ENCODE measurements around the gene ATP6V1C2. TPM values are rescaled to one million over a fixed set of nuclear protein-coding genes. Genes with fewer than 3 reads are reported as not detected.
"Not testable (repeated sequence)": the region's sequence is repeated elsewhere in the genome, so short reads cannot be mapped to it uniquely, and the experiment has no call there.

ATP6V1C2 gene
- total RNA-seq, 1 donor from 2014 or later: 1.6 TPM

GRCh38 chr2:10795508-10796046 lies 74.1 kb downstream of the ATP6V1C2 start:
- intact Hi-C loops (cut with DNase I): no loop called here
- DNase-seq (no peak), ATAC-seq (ENCODE audit: poor library complexity) (peak; percentile 68)

- DNase-seq (no peak), ATAC-seq (ENCODE audit: poor library complexity) (no peak)
- intact Hi-C loops (cut with DNase I): no loop called here
Measured at GRCh38 chr2:10796703-10797102, 75.3 kb downstream of the ATP6V1C2 start.

GRCh38 chr2:10798783-10799182 lies 77.4 kb downstream of the ATP6V1C2 start:
- no peak for ATAC-seq (ENCODE audit: poor library complexity)
- intact Hi-C loops (cut with DNase I): no loop called here
- no peak for DNase-seq

- DNase-seq (no peak), ATAC-seq (ENCODE audit: poor library complexity) (no peak)
- intact Hi-C loops (cut with DNase I): no loop called here
Measured at GRCh38 chr2:10800163-10800562, 78.7 kb downstream of the ATP6V1C2 start.

DNA sequence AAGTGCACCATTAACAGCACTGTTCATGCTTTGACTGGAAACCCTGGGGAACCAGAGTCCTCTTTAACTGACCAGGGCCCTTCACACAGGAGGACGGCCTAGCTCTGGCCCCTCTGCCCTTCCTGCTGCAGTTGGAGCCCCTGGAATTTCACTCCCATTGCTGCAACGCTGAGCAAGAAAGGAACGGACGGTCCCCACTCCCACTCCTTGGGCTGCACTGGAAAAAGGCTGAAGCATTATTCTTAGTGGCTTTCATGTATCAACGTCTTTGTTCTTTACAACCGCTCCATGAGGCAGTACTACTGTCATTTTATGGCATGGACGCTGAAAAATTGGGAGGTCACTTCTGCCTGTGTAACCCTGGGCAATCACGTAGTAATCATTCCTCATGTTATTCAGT lies 81.2 kb downstream of the ATP6V1C2 start:
- ATAC-seq (ENCODE audit: poor library complexity) (no peak), DNase-seq (no peak)
- intact Hi-C loops (cut with DNase I): no loop called here

DNA sequence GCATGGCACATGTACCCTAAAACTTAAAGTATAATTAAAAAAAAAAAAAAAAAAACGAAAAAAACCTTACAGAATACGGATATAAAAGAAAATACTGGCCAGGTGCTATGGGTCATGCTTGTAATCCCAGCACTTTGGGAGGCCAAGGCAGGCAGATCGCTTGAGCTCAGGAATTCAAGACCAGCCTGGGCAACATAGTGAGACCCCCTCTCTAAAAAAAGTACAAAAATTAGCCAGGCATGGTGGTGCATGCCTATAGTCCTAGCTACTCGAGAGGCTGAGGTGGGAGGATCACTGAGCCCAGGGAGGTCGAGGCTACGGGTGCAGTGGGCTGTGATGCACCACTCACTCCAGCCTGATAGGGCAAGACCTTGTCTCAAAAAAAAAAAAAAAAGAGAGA lies 84.6 kb downstream of the ATP6V1C2 start:
- DNase-seq; intact Hi-C loops (cut with DNase I); ATAC-seq (ENCODE audit: poor library complexity): not testable (repeated sequence)

- intact Hi-C loops (cut with DNase I): no loop called here
- no peak for ATAC-seq (ENCODE audit: poor library complexity)
- no peak for DNase-seq
Measured at GRCh38 chr2:10806543-10806942, 85.1 kb downstream of the ATP6V1C2 start.

- intact Hi-C loops (cut with DNase I): no loop called here
- no peak for ATAC-seq (ENCODE audit: poor library complexity)
- DNase-seq: no peak
Measured at GRCh38 chr2:10810202-10811161, 89.1 kb downstream of the ATP6V1C2 start.

DNA sequence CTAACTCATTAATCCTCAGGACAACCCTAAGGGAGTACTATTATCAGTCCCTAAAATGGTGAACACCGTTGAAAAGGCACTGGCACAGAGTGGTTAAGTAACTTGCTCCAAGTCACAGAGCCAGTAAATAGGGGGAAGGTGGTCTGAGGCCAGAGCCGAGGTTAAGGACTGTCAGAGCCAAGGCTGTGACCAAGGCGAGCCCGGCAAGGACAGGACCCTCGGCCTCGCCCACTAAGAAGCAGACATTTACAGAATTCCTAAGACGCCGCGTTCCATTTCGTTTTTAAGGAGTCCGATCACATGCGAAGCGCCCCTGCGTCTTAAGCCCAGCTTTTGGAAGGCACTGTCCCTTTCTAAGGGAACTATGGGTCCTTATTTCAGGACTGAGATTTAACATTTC lies 90.1 kb downstream of the ATP6V1C2 start:
- ATAC-seq (ENCODE audit: poor library complexity) (no peak), DNase-seq (no peak)
- intact Hi-C loops (cut with DNase I): no loop called here

DNA sequence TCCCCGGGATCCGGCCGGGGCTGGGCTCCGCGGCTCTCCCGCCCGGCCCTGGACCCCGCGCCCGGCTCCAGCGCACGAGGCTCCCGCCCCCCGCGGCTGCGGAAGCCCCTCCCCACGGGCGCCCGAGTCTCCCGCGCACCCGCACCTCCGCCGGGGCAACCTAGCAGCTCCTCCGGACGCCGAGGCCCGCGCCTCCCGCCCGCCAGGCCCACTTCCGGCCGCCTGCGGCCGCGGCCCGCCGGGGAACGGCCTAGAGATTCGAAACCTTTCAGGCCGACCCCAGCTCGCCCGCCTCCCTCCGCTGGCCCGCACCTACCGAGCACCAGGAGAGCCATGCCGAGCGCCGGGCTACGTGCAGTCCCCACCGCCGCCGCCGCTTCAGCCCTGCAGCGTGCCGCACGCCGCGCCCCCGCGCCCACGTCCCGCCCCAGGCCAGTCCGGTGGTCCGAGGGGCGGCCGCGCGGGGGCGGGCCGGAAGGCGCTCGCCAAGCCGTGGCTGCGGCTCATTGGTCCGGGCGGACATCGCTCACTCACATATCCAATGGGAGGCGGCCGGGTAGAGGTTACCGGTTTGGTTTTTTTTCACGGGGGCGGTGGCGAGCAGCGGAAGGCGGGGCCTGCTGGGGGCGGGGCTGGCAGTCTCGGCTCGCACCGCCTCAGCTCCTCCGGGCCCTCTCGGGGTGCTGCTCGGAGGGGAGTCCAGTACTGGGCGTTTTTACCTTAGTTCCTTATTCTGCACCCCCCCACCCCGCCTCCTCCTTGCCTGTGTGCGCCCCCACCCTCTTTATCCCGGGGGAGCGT lies 91.1 kb downstream of the ATP6V1C2 start, which contains the start of gene PDIA6:
Gene PDIA6, minus strand, starts transcription at position 424 of the 801 bp plus-strand sequence. Its CDS starts 89 bp downstream, at position 335.
- peak; percentile 99 for ATAC-seq (ENCODE audit: poor library complexity)
- DNase-seq: peak; percentile 98
- intact Hi-C loops (cut with DNase I): no loop called here

DNA sequence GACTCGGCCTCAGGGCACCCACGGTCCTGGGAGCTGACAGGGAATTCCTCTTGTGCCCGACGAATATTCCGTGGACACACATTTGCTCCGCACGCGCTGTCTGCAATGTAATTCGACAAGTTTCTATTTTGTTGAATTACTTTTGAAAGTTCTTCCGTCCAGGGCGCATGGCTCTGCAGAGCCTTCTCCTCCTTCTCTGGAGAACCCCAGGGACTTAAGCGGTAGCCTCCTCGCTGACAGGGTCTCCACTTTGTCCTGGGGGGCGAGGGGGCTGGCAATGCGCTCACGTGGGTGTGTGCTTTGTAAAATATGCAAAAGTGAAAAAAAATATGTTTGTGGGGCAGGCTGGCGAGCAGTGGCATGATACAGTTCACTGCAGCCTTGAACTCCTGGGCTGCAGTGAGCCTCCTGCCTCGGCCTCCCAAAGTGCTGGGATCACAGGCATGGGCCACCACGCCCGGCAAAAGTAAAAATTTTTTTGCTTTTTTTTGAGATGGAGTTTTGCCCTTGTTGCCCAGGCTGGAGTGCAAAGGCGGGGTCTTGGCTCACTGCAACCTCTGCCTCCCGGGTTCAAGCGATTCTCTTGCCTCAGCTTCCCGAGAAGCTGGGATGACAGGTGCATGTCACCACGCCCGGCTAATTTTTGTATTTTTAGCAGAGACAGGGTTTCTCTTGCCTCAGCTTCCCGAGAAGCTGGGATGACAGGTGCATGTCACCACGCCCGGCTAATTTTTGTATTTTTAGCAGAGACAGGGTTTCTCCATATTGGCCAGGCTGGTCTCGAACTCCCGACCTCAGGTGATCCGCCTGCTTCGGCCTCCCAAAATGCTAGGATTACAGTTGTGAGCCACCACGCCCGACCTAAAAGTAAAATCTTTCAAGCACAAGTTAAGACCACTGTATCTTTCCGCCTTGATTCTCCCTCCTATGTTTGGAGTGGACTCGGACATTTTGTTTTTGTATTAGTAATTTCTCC lies 92.0 kb downstream of the ATP6V1C2 start:
- intact Hi-C loops (cut with DNase I); ATAC-seq (ENCODE audit: poor library complexity); DNase-seq: not testable (repeated sequence)

GRCh38 chr2:10814142-10814541 lies 92.7 kb downstream of the ATP6V1C2 start:
- no peak for DNase-seq
- no peak for ATAC-seq (ENCODE audit: poor library complexity)
- intact Hi-C loops (cut with DNase I): no loop called here

- intact Hi-C loops (cut with DNase I): no loop called here
- no peak for ATAC-seq (ENCODE audit: poor library complexity)
- DNase-seq: no peak
Measured at GRCh38 chr2:10814571-10815331, 93.3 kb downstream of the ATP6V1C2 start.

DNA sequence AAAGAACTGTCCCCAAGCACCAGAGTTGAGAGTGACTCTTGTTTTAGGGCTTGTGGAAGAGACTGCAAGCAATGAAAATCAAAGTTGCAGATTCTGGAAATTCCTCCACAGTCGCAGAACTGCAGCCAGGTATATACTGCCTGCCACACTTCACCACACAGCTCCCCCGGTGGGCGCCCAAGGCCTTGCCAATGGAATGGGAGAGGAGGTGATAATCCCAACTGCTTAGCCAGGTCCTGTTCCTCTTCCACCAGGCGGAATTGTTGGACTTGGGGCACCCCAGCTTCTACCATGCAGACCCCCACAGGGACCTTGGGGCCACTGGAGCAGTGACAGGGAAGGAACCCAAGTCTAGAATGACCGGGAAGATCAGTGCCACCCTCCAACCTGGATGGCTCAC lies 96.0 kb downstream of the ATP6V1C2 start:
- ATAC-seq (ENCODE audit: poor library complexity) (no peak), DNase-seq (no peak)
- intact Hi-C loops (cut with DNase I): no loop called here

DNA sequence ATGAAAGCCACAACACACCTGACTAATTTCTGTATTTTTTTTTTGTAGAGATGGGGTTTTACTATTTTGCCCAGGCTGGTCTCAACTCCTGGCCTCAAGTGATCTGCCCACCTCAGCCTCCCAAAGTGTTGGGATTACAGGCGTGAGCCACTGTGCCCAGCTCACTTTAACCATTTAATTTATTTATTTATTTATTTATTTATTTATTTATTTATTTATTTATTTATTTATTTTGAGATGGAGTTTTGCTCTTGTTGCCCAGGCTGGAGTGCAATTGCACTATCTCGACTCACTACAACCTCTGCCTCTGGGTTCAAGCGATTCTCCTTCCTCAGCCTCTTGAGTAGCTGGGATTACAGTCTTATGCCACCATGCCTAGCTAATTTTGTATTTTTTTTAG lies 96.9 kb downstream of the ATP6V1C2 start:
- intact Hi-C loops (cut with DNase I); ATAC-seq (ENCODE audit: poor library complexity); DNase-seq: not testable (repeated sequence)

GRCh38 chr2:10818984-10819383 lies 97.6 kb downstream of the ATP6V1C2 start:
- no peak for ATAC-seq (ENCODE audit: poor library complexity)
- no peak for DNase-seq
- intact Hi-C loops (cut with DNase I): no loop called here

DNA sequence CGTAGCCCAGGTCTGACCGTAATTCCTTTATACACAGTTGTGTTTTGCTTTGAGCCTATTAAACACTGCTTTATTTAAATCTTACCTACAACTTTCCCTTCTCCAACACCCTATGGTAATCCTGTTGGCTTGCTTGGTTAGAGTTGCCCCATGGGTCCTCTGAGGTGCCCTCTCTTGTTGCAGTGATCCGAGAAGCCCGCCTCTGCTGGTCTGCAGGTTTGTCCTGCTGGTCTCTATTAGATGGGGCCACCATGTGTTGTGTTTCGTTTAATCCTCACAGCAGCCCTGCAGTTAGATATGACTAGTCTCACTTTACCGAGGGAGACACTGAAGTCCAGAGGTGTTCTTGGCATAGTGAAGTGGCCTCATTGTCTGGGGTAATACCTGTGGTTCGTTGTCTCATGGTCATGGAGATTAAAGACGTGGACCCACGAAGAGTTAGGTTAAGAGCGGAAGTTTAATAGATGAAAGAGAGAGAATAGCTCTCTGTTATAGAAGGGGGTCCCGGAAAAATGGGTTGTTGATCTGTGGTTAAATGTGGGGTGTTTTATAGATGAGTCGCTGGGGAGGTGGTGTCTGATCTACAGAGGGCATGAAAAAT lies 98.4 kb downstream of the ATP6V1C2 start:
- no peak for ATAC-seq (ENCODE audit: poor library complexity)
- no peak for DNase-seq
- intact Hi-C loops (cut with DNase I): no loop called here
